Endothelial cell of umbilical vein (primary cell): ENCODE measurements around the gene RPL7L1.

Experiments
- CTCF ChIP-seq, 2 donors: IDR thresholded peaks; 1 replicate in 1 of 2; 2 replicates in 1 of 2; pipeline ENCODE4 v1.5.1; 2011; ENCODE audit warnings: low read length in 2 of 2, mild to moderate bottlenecking in 2 of 2, moderate library complexity in 2 of 2, control low read depth in 1 of 2, inconsistent platforms in 1 of 2, low read depth in 1 of 2; ENCODE audit not compliant: insufficient read depth in 1 of 2; ENCODE audit errors: extremely low read depth in 1 of 2
- EZH2 ChIP-seq: IDR thresholded peaks from 2 replicates; pipeline ENCODE4 v1.6.1; 2012; ENCODE audit warnings: borderline replicate concordance, low read depth, mild to moderate bottlenecking, moderate library complexity, low read length, inconsistent platforms; ENCODE audit not compliant: severe bottlenecking
- FOS ChIP-seq: IDR thresholded peaks from 2 replicates; pipeline ENCODE4 v1.6.1; 2011; ENCODE audit warnings: mild to moderate bottlenecking, low read length, moderate library complexity, borderline replicate concordance; ENCODE audit not compliant: insufficient read depth
- POLR2A ChIP-seq: IDR thresholded peaks from 2 replicates; pipeline ENCODE4 v1.6.1; 2012; ENCODE audit warnings: low read depth, mild to moderate bottlenecking, control low read depth, low read length
- POLR2AphosphoS5 ChIP-seq: IDR thresholded peaks from 2 replicates; pipeline ENCODE4 v1.6.1; 2012; ENCODE audit warnings: low read depth, mild to moderate bottlenecking, control low read depth, low read length, moderate library complexity; ENCODE audit not compliant: insufficient read depth

GRCh38 chr6:42911171-42912021 lies 32.0 kb downstream of the RPL7L1 start:
- TF ChIP-seq POLR2A, result no peak
- TF ChIP-seq EZH2, result no peak
- TF ChIP-seq CTCF (IDR thresholded peaks at IDR 0.05; ENCODE audit: extremely low read depth in 1 of 2, insufficient read depth in 1 of 2, low read depth in 1 of 2, low read length in 2 of 2), result no peak
- TF ChIP-seq POLR2AphosphoS5, result no peak
- no peak for TF ChIP-seq FOS
